Measurements from ENCODE around the gene HOPX. TPM values are rescaled to one million over a fixed set of nuclear protein-coding genes. Genes with fewer than 3 reads are reported as not detected.

HOPX gene
- total and polyA plus RNA-seq, 2 of the 8 experiments (the other 6 are each of a cell fraction or from before 2014, with no cell fraction given): not detected

GRCh38 chr4:56723659-56724230 lies 42.6 kb upstream of the HOPX start (continued):
- TF ChIP-seq, protein P1, sequence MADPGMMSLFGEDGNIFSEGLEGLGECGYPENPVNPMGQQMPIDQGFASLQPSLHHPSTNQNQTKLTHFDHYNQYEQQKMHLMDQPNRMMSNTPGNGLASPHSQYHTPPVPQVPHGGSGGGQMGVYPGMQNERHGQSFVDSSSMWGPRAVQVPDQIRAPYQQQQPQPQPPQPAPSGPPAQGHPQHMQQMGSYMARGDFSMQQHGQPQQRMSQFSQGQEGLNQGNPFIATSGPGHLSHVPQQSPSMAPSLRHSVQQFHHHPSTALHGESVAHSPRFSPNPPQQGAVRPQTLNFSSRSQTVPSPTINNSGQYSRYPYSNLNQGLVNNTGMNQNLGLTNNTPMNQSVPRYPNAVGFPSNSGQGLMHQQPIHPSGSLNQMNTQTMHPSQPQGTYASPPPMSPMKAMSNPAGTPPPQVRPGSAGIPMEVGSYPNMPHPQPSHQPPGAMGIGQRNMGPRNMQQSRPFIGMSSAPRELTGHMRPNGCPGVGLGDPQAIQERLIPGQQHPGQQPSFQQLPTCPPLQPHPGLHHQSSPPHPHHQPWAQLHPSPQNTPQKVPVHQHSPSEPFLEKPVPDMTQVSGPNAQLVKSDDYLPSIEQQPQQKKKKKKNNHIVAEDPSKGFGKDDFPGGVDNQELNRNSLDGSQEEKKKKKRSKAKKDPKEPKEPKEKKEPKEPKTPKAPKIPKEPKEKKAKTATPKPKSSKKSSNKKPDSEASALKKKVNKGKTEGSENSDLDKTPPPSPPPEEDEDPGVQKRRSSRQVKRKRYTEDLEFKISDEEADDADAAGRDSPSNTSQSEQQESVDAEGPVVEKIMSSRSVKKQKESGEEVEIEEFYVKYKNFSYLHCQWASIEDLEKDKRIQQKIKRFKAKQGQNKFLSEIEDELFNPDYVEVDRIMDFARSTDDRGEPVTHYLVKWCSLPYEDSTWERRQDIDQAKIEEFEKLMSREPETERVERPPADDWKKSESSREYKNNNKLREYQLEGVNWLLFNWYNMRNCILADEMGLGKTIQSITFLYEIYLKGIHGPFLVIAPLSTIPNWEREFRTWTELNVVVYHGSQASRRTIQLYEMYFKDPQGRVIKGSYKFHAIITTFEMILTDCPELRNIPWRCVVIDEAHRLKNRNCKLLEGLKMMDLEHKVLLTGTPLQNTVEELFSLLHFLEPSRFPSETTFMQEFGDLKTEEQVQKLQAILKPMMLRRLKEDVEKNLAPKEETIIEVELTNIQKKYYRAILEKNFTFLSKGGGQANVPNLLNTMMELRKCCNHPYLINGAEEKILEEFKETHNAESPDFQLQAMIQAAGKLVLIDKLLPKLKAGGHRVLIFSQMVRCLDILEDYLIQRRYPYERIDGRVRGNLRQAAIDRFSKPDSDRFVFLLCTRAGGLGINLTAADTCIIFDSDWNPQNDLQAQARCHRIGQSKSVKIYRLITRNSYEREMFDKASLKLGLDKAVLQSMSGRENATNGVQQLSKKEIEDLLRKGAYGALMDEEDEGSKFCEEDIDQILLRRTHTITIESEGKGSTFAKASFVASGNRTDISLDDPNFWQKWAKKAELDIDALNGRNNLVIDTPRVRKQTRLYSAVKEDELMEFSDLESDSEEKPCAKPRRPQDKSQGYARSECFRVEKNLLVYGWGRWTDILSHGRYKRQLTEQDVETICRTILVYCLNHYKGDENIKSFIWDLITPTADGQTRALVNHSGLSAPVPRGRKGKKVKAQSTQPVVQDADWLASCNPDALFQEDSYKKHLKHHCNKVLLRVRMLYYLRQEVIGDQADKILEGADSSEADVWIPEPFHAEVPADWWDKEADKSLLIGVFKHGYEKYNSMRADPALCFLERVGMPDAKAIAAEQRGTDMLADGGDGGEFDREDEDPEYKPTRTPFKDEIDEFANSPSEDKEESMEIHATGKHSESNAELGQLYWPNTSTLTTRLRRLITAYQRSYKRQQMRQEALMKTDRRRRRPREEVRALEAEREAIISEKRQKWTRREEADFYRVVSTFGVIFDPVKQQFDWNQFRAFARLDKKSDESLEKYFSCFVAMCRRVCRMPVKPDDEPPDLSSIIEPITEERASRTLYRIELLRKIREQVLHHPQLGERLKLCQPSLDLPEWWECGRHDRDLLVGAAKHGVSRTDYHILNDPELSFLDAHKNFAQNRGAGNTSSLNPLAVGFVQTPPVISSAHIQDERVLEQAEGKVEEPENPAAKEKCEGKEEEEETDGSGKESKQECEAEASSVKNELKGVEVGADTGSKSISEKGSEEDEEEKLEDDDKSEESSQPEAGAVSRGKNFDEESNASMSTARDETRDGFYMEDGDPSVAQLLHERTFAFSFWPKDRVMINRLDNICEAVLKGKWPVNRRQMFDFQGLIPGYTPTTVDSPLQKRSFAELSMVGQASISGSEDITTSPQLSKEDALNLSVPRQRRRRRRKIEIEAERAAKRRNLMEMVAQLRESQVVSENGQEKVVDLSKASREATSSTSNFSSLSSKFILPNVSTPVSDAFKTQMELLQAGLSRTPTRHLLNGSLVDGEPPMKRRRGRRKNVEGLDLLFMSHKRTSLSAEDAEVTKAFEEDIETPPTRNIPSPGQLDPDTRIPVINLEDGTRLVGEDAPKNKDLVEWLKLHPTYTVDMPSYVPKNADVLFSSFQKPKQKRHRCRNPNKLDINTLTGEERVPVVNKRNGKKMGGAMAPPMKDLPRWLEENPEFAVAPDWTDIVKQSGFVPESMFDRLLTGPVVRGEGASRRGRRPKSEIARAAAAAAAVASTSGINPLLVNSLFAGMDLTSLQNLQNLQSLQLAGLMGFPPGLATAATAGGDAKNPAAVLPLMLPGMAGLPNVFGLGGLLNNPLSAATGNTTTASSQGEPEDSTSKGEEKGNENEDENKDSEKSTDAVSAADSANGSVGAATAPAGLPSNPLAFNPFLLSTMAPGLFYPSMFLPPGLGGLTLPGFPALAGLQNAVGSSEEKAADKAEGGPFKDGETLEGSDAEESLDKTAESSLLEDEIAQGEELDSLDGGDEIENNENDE (IDR thresholded peaks at IDR 0.05; ENCODE audit: insufficient replicate concordance, low read length): no peak
- TF ChIP-seq ASH2L (IDR thresholded peaks at IDR 0.05; ENCODE audit: low read length) (no peak), HDAC6 (IDR thresholded peaks at IDR 0.05; ENCODE audit: low read depth, low read length) (no peak), FOSL1 (IDR thresholded peaks at IDR 0.05; ENCODE audit: insufficient read depth, low read depth, low read length) (no peak), HDAC2 (IDR thresholded peaks at IDR 0.05; ENCODE audit: borderline replicate concordance in 1 of 2, low read depth in 2 of 2, low read length in 2 of 2) (no peak), YY1 (IDR thresholded peaks at IDR 0.05; ENCODE audit: low read depth, low read length) (no peak), KDM5A (IDR thresholded peaks at IDR 0.05; ENCODE audit: low read length) (no peak)

Measured in H1 (cell line).